Measurements from ENCODE around the gene IGFALS. TPM values are rescaled to one million over a fixed set of nuclear protein-coding genes. Genes with fewer than 3 reads are reported as not detected.

Gene IGFALS
- total RNA-seq, 4 donors from 2014 or later = 0.27 to 10.8 (median 0.48) TPM; not detected in 1

DNA sequence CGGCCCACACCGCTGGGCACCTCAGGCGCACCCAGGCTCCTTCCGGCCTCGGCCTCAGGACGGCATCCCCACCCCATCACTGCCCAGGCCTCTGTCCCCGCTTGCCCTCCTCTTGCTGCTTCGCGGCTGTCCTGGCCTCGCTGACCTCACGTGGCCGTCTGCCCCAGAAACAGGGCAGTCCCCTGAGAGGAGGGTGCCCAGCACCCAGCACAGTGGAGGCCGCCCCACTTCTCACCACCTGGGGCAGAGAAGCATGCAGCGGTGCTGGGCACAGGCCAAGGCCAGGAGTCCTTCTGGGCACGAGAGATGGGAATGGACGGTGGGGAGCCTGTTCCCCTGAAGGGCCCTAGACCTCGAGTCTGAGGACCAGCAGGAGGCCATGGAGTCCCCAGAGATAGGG is 24.2 kb upstream of the IGFALS start:
- H3K27ac ChIP-seq = no peak overlapping the region
- TF ChIP-seq POLR2A (IDR thresholded peaks at IDR 0.05) = no peak
- no peak for TF ChIP-seq POLR2AphosphoS5 (IDR thresholded peaks at IDR 0.05)
- no peak for TF ChIP-seq EP300 (IDR thresholded peaks at IDR 0.05; ENCODE audit: low read depth)
- TF ChIP-seq, protein P1, sequence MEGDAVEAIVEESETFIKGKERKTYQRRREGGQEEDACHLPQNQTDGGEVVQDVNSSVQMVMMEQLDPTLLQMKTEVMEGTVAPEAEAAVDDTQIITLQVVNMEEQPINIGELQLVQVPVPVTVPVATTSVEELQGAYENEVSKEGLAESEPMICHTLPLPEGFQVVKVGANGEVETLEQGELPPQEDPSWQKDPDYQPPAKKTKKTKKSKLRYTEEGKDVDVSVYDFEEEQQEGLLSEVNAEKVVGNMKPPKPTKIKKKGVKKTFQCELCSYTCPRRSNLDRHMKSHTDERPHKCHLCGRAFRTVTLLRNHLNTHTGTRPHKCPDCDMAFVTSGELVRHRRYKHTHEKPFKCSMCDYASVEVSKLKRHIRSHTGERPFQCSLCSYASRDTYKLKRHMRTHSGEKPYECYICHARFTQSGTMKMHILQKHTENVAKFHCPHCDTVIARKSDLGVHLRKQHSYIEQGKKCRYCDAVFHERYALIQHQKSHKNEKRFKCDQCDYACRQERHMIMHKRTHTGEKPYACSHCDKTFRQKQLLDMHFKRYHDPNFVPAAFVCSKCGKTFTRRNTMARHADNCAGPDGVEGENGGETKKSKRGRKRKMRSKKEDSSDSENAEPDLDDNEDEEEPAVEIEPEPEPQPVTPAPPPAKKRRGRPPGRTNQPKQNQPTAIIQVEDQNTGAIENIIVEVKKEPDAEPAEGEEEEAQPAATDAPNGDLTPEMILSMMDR (IDR thresholded peaks at IDR 0.05) = no peak
- H3K4me1 ChIP-seq = peaks cover 0 to 5% (median 4%) of the 10 kb centered on the region in 4 donors
- DNase-seq = no peak
- no peak overlapping the region for H3K4me3 ChIP-seq
- 94% methylated on average over 17 of the region's 17 CpGs; no CpG with 5 or more reads in 1 of the 2 donors for WGBS, 2 donors (ENCODE audit: low coverage in 1 of 2)
- no peaks in the 10 kb centered on the region for H3K27me3 ChIP-seq
- peaks cover 0 to 35% (median 3%) of the 10 kb centered on the region in 4 donors for H3K36me3 ChIP-seq
- intact Hi-C loops (cut with DNase I; ENCODE audit: low total_unique reads) = no loop called here
- H3K9me3 ChIP-seq = no peaks in the 10 kb centered on the region
- in situ Hi-C loops (cut with MboI; ENCODE audit: low pct_ligation_motif_present in 1 of 4, low pct_unique_long_range_greater_than_20kb in 1 of 4, low sequenced_read_pairs in 3 of 4) = no loop called here

DNA sequence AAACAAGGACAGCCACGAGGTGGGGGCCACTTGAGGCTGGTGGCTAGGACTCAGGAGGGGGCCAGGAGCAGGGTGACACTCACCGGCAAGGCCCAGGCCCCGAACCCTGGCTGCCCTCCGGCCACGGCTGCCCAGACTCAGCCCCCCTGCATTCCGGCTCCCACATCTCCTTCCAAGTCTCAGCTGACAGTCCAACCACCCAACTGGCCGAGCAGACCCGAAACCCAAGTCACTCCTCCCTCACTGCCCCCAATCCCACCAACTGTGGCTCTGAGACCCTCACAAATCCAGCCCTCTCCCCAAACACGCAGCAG is 23.7 kb upstream of the IGFALS start:
- in situ Hi-C loops (cut with MboI; ENCODE audit: low pct_ligation_motif_present in 1 of 4, low pct_unique_long_range_greater_than_20kb in 1 of 4, low sequenced_read_pairs in 3 of 4) (no loop called here), intact Hi-C loops (cut with DNase I; ENCODE audit: low total_unique reads) (no loop called here)
- Histone ChIP-seq H3K4me3 (no peak overlapping the region), H3K27me3 (no peaks in the 10 kb centered on the region), H3K27ac (no peak overlapping the region), H3K36me3 (peaks cover 0 to 30% (median 3%) of the 10 kb centered on the region in 4 donors), H3K9me3 (no peaks in the 10 kb centered on the region), H3K4me1 (peaks cover 0 to 8% (median 6%) of the 10 kb centered on the region in 4 donors)
- no peak for DNase-seq
- TF ChIP-seq, protein P1 (IDR thresholded peaks at IDR 0.05) = no peak
- no peak for TF ChIP-seq POLR2AphosphoS5 (IDR thresholded peaks at IDR 0.05)
- TF ChIP-seq EP300 (IDR thresholded peaks at IDR 0.05; ENCODE audit: low read depth) = no peak
- TF ChIP-seq POLR2A (IDR thresholded peaks at IDR 0.05) = no peak
- WGBS, 2 donors (ENCODE audit: low coverage in 1 of 2) = 95% methylated on average over 9 of the region's 9 CpGs; no CpG with 5 or more reads in 1 of the 2 donors

DNA sequence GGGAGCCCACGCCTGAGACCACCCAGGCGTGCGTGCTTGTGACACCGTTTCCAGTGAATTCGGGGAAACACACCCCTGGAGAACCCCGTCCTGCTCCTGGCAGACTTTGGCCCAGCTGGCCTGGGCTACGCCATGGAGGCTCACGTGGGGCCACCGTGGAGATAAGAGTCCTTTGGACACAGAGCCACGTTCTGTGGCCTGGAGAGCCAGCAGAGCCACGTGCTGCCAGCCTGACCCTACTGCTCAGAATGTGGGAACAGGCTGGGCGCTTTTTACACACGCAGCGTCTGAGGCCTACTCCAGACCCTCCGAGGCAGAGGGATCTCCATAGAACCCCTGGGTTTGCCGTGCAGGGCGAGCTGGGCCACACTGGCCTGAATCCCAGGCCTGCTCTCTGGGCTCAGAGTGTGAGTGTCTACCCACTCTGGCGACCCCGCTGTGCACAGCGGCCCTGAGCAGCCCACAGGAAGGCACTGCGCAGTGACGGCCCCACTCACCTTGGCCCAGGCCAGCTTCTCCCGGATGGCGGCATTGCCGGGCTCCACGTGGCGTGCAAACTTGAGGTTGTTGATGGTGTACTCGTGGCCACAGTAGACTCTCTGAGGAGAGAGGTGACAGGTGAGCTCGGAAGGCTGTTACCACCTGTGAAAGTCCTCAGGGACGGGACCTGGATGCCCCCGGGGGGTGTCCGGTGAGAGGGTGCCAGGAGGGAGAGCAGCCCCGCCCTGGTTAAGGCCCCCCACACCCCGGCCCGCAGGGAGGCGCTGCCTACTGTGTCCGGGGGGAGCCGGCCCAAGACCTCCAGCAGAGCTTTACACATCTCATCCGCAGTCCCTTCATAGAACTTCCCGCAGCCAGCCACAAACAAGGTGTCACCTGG is 23.1 kb upstream of the IGFALS start:
- Histone ChIP-seq H3K4me1 (peaks cover 0 to 8% (median 6%) of the 10 kb centered on the region in 4 donors), H3K36me3 (peaks cover 0 to 24% (median 3%) of the 10 kb centered on the region in 4 donors), H3K4me3 (no peak overlapping the region), H3K27ac (no peak overlapping the region), H3K27me3 (no peaks in the 10 kb centered on the region), H3K9me3 (no peaks in the 10 kb centered on the region)
- no peak for TF ChIP-seq POLR2A (IDR thresholded peaks at IDR 0.05)
- TF ChIP-seq, protein P1 (IDR thresholded peaks at IDR 0.05) = no peak
- no peak for TF ChIP-seq POLR2AphosphoS5 (IDR thresholded peaks at IDR 0.05)
- no peak for TF ChIP-seq EP300 (IDR thresholded peaks at IDR 0.05; ENCODE audit: low read depth)
- WGBS, 2 donors (ENCODE audit: low coverage in 1 of 2) = 74 to 92% methylated on average over 4 to 33 of the region's 40 CpGs
- DNase-seq = no peak
- intact Hi-C loops (cut with DNase I; ENCODE audit: low total_unique reads) = no loop called here
- in situ Hi-C loops (cut with MboI; ENCODE audit: low pct_ligation_motif_present in 1 of 4, low pct_unique_long_range_greater_than_20kb in 1 of 4, low sequenced_read_pairs in 3 of 4) = no loop called here

DNA sequence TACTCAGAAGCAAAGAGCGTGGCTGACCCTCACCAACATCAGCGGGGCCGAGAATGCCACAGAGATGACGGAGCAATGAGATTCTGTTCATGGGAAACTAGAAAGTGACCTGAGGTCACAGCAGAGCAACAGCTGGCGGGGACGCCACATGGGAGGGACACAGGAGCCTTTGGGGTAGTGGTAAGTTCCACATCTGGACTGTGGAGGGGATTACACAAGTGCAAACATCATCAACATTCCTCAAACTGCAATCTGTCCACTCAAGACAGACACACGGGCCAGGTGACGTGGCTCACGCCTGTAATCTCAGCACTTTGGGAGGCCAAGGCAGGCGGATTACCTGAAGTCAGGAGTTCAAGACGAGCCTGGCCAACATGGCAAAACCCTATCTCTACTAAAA is 22.0 kb upstream of the IGFALS start:
- intact Hi-C loops (cut with DNase I; ENCODE audit: low total_unique reads) (no loop called here), in situ Hi-C loops (cut with MboI; ENCODE audit: low pct_ligation_motif_present in 1 of 4, low pct_unique_long_range_greater_than_20kb in 1 of 4, low sequenced_read_pairs in 3 of 4) (no loop called here)
- WGBS, 2 donors (ENCODE audit: low coverage in 1 of 2) = 83 to 89% methylated on average over 10 to 11 of the region's 11 CpGs
- Histone ChIP-seq H3K4me1 (peaks cover 0 to 8% (median 6%) of the 10 kb centered on the region in 4 donors), H3K27me3 (no peaks in the 10 kb centered on the region), H3K9me3 (no peaks in the 10 kb centered on the region), H3K27ac (no peak overlapping the region), H3K36me3 (peaks cover 0 to 18% (median 3%) of the 10 kb centered on the region in 4 donors), H3K4me3 (no peak overlapping the region)
- TF ChIP-seq POLR2A (IDR thresholded peaks at IDR 0.05) = no peak
- TF ChIP-seq EP300 (IDR thresholded peaks at IDR 0.05; ENCODE audit: low read depth) = no peak
- TF ChIP-seq, protein P1 (IDR thresholded peaks at IDR 0.05) = no peak
- no peak for TF ChIP-seq POLR2AphosphoS5 (IDR thresholded peaks at IDR 0.05)
- no peak for DNase-seq

Data from transverse colon (tissue), 4 donors.